Right cardiac atrium (tissue), 5 donors: ENCODE measurements around the gene FDX1. TPM values are rescaled to one million over a fixed set of nuclear protein-coding genes. Genes with fewer than 3 reads are reported as not detected.

Source experiments
- ATAC-seq, 2 donors: fragments of 200-7000 bp; cut with Tn5 transposase; one replicate each; pipeline versions ENCODE4 v1.8.0 to v1.9.1; 2020; ENCODE audit warnings: moderate library complexity in 2 of 2, mild to moderate bottlenecking in 1 of 2
- DNase-seq, 3 donors: peaks; one replicate each; pipeline ENCODE4 v3.0.0-alpha.2; 2020
- H3K27ac ChIP-seq: one replicate; pipeline ENCODE4 v1.5.1; 2013; ENCODE audit warnings: mild to moderate bottlenecking, low read length, control low read depth, moderate library complexity
- H3K27me3 ChIP-seq: one replicate; pipeline ENCODE4 v1.6.1; 2013; ENCODE audit not compliant: control insufficient read depth, insufficient read depth
- H3K4me1 ChIP-seq: one replicate; pipeline ENCODE4 v1.6.1; 2013; ENCODE audit warnings: low read length; ENCODE audit not compliant: control insufficient read depth, insufficient read depth
- H3K4me3 ChIP-seq: one replicate; pipeline ENCODE4 v1.5.1; 2013; ENCODE audit warnings: low read length, control low read depth
- H3K9me3 ChIP-seq: one replicate; pipeline ENCODE4 v1.6.1; 2013; ENCODE audit warnings: low read length; ENCODE audit not compliant: control insufficient read depth
- WGBS: extraction: QIAGEN DNeasy Blood & Tissue Kit; methylation state at CpG from one replicate; pipeline ENCODE4 v1.1.7; 2013; 5-methylcytosine and 5-hydroxymethylcytosine counted together
- intact Hi-C, 4 donors: fragments of 100-400 bp; cut with DNase I; formaldehyde crosslinking; loops; one replicate each; pipeline versions ENCODE4 v1.11.0 to v1.14.0; 2022 to 2023
- polyA plus RNA-seq: library from polyadenylated mRNA; stranded (reverse); fragments of 200-250 nt; gene quantifications from one replicate; pipeline ENCODE4 v1.2.3, GENCODE V29; 2013
- total RNA-seq, 4 donors: library from RNA; stranded (reverse); fragmentation: NEBNext Ultra II Directional; extraction: Animal tissue kit (Norgen Biotek cat#: 25700); gene quantifications; one replicate each; pipeline ENCODE4 v1.2.1, GENCODE V29; 2021
- donor health status: healthy with polysubstance abuse.
- donor health status: DM: no; HTN: yes; CAD: no.
- donor health status: DM: no; HTN: no; CAD: no.
- donor health status: DM: no; HTN: yes; CAD: no; lungs with severe emphysema.
- donor health status: DM: yes; HTN: yes; CAD: no.

Gene FDX1
- total and polyA plus RNA-seq, 5 donors: 16.3 to 18.7 (median 17.2) TPM

DNA sequence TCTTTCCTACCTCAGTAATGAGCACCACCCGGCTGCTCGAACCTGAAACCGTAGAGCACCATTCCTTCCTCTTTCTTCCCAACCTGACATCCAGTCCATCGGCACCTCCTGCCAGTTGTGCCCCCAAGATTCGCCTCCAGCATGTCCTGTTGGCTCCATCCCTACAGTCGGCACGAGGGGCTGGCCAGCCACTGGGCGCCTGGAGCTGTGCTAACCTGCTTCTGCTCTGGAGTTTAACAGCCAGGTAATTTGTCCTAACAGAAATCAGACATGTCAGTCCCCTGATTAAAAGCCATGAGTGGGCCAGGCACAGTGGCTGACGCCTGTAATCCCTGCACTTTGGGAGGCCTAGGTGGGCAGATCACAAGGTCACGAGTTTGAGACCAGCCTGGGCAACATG lies 16.8 kb downstream of the FDX1 start:
- H3K4me1 ChIP-seq: no peaks in the 10 kb centered on the region
- H3K9me3 ChIP-seq: no peaks in the 10 kb centered on the region
- H3K4me3 ChIP-seq: no peak overlapping the region
- H3K27me3 ChIP-seq: no peaks in the 10 kb centered on the region
- no peak overlapping the region for H3K27ac ChIP-seq
- intact Hi-C loops: no loop called here
- 96% methylated on average over 10 of the region's 10 CpGs for WGBS
- no peak for ATAC-seq
- DNase-seq: no peak

DNA sequence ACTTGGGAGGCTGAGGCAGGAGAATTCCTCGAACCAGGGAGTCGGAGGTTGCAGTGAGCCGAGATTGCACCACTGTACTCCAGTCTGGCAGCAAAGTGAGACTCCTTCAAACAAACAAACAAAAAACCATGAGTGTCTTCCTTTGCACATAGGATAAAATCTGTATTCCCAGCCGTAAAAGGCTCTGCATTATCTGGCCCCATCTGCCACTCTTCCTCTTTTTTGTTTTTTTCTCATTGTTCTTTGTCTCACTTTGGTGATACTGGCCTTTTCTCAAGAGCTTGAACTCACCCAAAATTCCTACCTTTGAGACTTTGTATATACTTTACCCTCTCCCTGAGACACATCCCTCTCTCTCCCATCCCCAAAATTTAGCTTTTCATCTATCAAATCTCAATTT lies 17.6 kb downstream of the FDX1 start:
- no peaks in the 10 kb centered on the region for H3K4me1 ChIP-seq
- H3K27ac ChIP-seq: no peak overlapping the region
- WGBS: 91% methylated on average over 4 of the region's 4 CpGs
- intact Hi-C loops: no loop called here
- DNase-seq: no peak
- no peak overlapping the region for H3K4me3 ChIP-seq
- H3K27me3 ChIP-seq: no peaks in the 10 kb centered on the region
- no peak for ATAC-seq
- no peaks in the 10 kb centered on the region for H3K9me3 ChIP-seq

DNA sequence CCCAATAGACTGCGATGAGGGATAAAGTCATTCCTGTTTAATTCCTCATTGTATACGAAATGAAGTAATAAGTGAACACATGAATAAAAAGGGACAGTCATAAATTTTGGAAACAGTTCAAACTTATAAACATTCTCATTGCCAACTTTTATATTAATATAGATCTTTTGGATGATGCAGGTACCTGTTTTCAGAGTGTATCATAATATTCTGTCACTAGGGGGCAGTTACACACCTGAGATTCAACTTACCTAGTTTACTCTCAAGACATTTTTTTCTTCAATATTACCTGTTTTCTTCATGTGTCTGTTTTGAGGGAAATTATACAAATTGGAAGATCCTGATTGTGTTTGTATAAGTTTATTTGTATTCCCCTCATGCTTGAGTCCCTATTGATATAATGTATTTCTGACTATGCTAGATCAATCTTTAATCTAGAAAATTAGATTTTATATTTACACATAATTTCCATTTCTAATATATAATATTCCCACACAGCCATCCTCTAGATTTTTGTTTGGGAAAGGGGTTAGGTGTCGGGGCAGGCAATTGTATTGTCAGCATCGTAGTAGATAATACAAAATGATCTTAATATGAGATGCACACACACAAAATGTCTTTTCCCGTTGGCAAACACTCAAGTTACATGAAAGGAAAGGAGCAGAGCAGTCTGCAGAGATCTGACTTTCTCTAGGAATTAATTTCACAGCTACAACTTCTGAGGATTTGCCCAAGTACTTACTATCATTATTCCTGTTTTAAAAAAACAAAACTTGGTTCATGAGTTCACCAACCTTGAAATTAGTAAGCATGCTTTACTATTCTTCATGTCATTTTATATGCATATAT lies 18.4 kb downstream of the FDX1 start:
- 74% methylated on average over 5 of the region's 5 CpGs for WGBS
- Histone ChIP-seq H3K27ac (no peak overlapping the region), H3K27me3 (no peaks in the 10 kb centered on the region), H3K4me1 (no peaks in the 10 kb centered on the region), H3K9me3 (no peaks in the 10 kb centered on the region), H3K4me3 (no peak overlapping the region)
- intact Hi-C loops: no loop called here
- ATAC-seq: no peak
- DNase-seq: no peak

GRCh38 chr11:110450246-110450645 lies 20.5 kb downstream of the FDX1 start:
- Histone ChIP-seq H3K27me3 (no peaks in the 10 kb centered on the region), H3K4me1 (no peaks in the 10 kb centered on the region), H3K9me3 (no peaks in the 10 kb centered on the region), H3K27ac (no peak overlapping the region), H3K4me3 (no peak overlapping the region)
- ATAC-seq (no peak), DNase-seq (no peak)
- intact Hi-C loops: no loop called here
- 94% methylated on average over 2 of the region's 2 CpGs for WGBS

- H3K4me1 ChIP-seq: no peaks in the 10 kb centered on the region
- ATAC-seq: no peak
- intact Hi-C loops: no loop called here
Measured at GRCh38 chr11:110452720-110453119, 23.0 kb downstream of the FDX1 start.

GRCh38 chr11:110453684-110454354 lies 24.1 kb downstream of the FDX1 start:
- Histone ChIP-seq H3K27ac (no peak overlapping the region), H3K4me1 (no peaks in the 10 kb centered on the region), H3K4me3 (no peak overlapping the region), H3K27me3 (no peaks in the 10 kb centered on the region), H3K9me3 (no peaks in the 10 kb centered on the region)
- 78% methylated on average over 5 of the region's 5 CpGs for WGBS
- intact Hi-C loops: no loop called here
- no peak for ATAC-seq
- no peak for DNase-seq

More at GRCh38 chr11:110452720-110453119, 23.0 kb downstream of the FDX1 start:
- H3K27ac ChIP-seq: no peak overlapping the region
- WGBS: 98% methylated on average over 2 of the region's 2 CpGs
- no peak for DNase-seq
- H3K4me3 ChIP-seq: no peak overlapping the region
- no peaks in the 10 kb centered on the region for H3K9me3 ChIP-seq
- no peaks in the 10 kb centered on the region for H3K27me3 ChIP-seq

- Histone ChIP-seq H3K27me3 (no peaks in the 10 kb centered on the region), H3K4me3 (no peak overlapping the region), H3K4me1 (no peaks in the 10 kb centered on the region), H3K27ac (no peak overlapping the region), H3K9me3 (no peaks in the 10 kb centered on the region)
- ATAC-seq: no peak
- no peak for DNase-seq
- intact Hi-C loops: no loop called here
- 92% methylated on average over 1 of the region's 1 CpG for WGBS
Measured at GRCh38 chr11:110454609-110455008, 24.9 kb downstream of the FDX1 start.

- H3K27me3 ChIP-seq: no peaks in the 10 kb centered on the region
- no peaks in the 10 kb centered on the region for H3K4me1 ChIP-seq
- intact Hi-C loops: no loop called here
- WGBS: 88% methylated on average over 6 of the region's 6 CpGs
- no peaks in the 10 kb centered on the region for H3K9me3 ChIP-seq
- H3K4me3 ChIP-seq: no peak overlapping the region
- DNase-seq (no peak), ATAC-seq (no peak)
- H3K27ac ChIP-seq: no peak overlapping the region
Measured at GRCh38 chr11:110455718-110456117, 26.0 kb downstream of the FDX1 start.

GRCh38 chr11:110463153-110463552 lies 33.4 kb downstream of the FDX1 start:
- Histone ChIP-seq H3K27ac (no peak overlapping the region), H3K4me1 (no peaks in the 10 kb centered on the region), H3K9me3 (no peaks in the 10 kb centered on the region), H3K27me3 (no peaks in the 10 kb centered on the region), H3K4me3 (no peak overlapping the region)
- ATAC-seq (peak; percentile 81 to 91), DNase-seq (peak; percentile 41 to 81 (median 74))
- WGBS: 35% methylated on average over 6 of the region's 6 CpGs
- intact Hi-C loops: loop anchor here in 1 of 4 donors (10.0 kb wide), 1 partner anchor 772 kb away; no protein-coding TSS in a partner anchor

GRCh38 chr11:110465231-110465630 lies 35.5 kb downstream of the FDX1 start:
- 70% methylated on average over 2 of the region's 2 CpGs for WGBS

GRCh38 chr11:110467556-110467955 lies 37.8 kb downstream of the FDX1 start:
- Histone ChIP-seq H3K9me3 (no peaks in the 10 kb centered on the region), H3K27me3 (no peaks in the 10 kb centered on the region), H3K4me1 (no peaks in the 10 kb centered on the region), H3K4me3 (no peak overlapping the region), H3K27ac (no peak overlapping the region)
- ATAC-seq: no peak
- DNase-seq: no peak
- 95% methylated on average over 3 of the region's 3 CpGs for WGBS
- intact Hi-C loops: loop anchor here in 1 of 4 donors (10.0 kb wide), 1 partner anchor 767 kb away; no protein-coding TSS in a partner anchor

More at GRCh38 chr11:110465231-110465630, 35.5 kb downstream of the FDX1 start:
- Histone ChIP-seq H3K9me3 (no peaks in the 10 kb centered on the region), H3K27ac (no peak overlapping the region), H3K4me1 (no peaks in the 10 kb centered on the region), H3K4me3 (no peak overlapping the region), H3K27me3 (no peaks in the 10 kb centered on the region)
- DNase-seq (no peak), ATAC-seq (no peak)
- intact Hi-C loops: loop anchor here in 1 of 4 donors (10.0 kb wide), 1 partner anchor 770 kb away; no protein-coding TSS in a partner anchor
